Muscle of leg (tissue), 11 donors: ENCODE measurements around the gene RETREG1. TPM values are rescaled to one million over a fixed set of nuclear protein-coding genes. Genes with fewer than 3 reads are reported as not detected.
A peak's percentile ranks its signal among the peaks of the same experiment; 100 is the strongest.

ENCODE experiments used
- DNase-seq: peaks from one replicate; pipeline ENCODE4 v3.0.0; 2013
- H3K27ac ChIP-seq: one replicate; pipeline ENCODE4 v1.5.1; 2013; ENCODE audit warnings: mild to moderate bottlenecking, low read length, control low read depth
- H3K27me3 ChIP-seq: one replicate; pipeline ENCODE4 v1.6.1; 2013; ENCODE audit warnings: low read length; ENCODE audit not compliant: control insufficient read depth, insufficient read depth
- H3K36me3 ChIP-seq: one replicate; pipeline ENCODE4 v1.6.1; 2013; ENCODE audit warnings: low read length; ENCODE audit not compliant: control insufficient read depth, insufficient read depth
- H3K4me1 ChIP-seq: one replicate; pipeline ENCODE4 v1.6.1; 2013; ENCODE audit warnings: low read length; ENCODE audit not compliant: control insufficient read depth, insufficient read depth
- H3K4me3 ChIP-seq: one replicate; pipeline ENCODE4 v1.5.1; 2013; ENCODE audit warnings: low read length, control low read depth
- H3K9me3 ChIP-seq: replicated peaks from 2 replicates; pipeline ENCODE4 v1.6.1; 2013; ENCODE audit warnings: low read depth, low read length; ENCODE audit not compliant: control insufficient read depth
- WGBS: methylation state at CpG from one replicate; pipeline ENCODE4 v1.1.5; 2013; ENCODE audit warnings: missing lambda C conversion rate; ENCODE audit not compliant: insufficient coverage; 5-methylcytosine and 5-hydroxymethylcytosine counted together
- polyA plus RNA-seq, 8 donors: library from polyadenylated mRNA; unstranded; fragments of 120-200 nt; gene quantifications; one replicate each; pipeline versions ENCODE4 v1.2.1 to v1.2.3, GENCODE V29; 2013; ENCODE audit warnings: inconsistent platforms in 1 of 8, low replicate concordance in 1 of 8; ENCODE audit not compliant: insufficient read length in 8 of 8, insufficient read depth in 1 of 8
- total RNA-seq: library from RNA; stranded (reverse); fragments of 120-200 nt; gene quantifications from one replicate; pipeline ENCODE4 v1.2.4, GENCODE V29; 2013

Gene RETREG1
- total and polyA plus RNA-seq, 9 donors = 48.7 to 70.0 (median 56.4) TPM

DNA sequence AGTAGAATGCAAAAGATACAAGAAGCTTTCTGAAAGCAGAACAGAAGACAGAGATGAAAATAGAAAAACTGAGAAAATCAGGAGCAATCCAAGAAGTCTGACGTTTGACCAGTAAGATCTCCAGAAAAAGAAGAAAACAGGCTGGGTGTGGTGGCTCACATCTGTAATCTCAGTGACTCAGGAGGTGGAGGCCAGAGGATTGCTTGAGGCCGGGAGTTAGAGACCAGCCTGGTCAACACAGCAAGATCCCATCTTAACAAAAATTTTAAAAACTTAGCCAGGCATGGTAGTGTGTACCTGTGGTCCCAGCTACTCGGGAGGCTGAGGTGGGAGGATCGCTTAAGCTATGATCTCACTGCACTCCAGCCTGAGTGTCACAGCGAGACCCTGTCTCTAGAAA lies 15.9 kb downstream of the RETREG1 start:
- WGBS = no CpG with 5 or more reads among the region's 5 CpGs
- no peaks in the 10 kb centered on the region for H3K27me3 ChIP-seq
- H3K27ac ChIP-seq = no peak overlapping the region
- H3K9me3 ChIP-seq = no peaks in the 10 kb centered on the region
- H3K4me1 ChIP-seq = no peaks in the 10 kb centered on the region
- H3K36me3 ChIP-seq = no peaks in the 10 kb centered on the region
- DNase-seq = no peak
- no peak overlapping the region for H3K4me3 ChIP-seq

DNA sequence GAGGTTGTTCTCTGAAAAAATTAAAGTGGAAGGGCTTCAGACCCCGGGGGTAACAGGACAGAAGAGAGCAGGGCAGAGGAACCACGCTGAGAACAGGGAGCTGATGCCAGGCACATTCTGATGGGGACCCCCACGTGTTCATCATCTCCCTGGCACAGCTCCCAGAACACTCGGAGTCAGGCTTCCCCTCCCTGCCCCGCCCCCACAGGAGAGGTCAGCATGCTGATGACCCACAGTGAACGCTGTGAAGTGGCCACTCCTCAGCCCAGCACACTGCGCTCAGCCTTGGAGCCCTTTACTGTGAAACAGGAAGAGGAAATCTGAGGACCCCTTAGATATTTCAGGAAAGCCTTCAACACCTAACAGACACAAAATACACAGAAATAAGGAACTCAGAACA lies 16.4 kb downstream of the RETREG1 start:
- no peaks in the 10 kb centered on the region for H3K4me1 ChIP-seq
- H3K4me3 ChIP-seq = no peak overlapping the region
- H3K9me3 ChIP-seq = no peaks in the 10 kb centered on the region
- no peak overlapping the region for H3K27ac ChIP-seq
- 31% methylated on average over 5 of the region's 7 CpGs for WGBS
- DNase-seq = peak; percentile 50
- no peaks in the 10 kb centered on the region for H3K27me3 ChIP-seq
- no peaks in the 10 kb centered on the region for H3K36me3 ChIP-seq

DNA sequence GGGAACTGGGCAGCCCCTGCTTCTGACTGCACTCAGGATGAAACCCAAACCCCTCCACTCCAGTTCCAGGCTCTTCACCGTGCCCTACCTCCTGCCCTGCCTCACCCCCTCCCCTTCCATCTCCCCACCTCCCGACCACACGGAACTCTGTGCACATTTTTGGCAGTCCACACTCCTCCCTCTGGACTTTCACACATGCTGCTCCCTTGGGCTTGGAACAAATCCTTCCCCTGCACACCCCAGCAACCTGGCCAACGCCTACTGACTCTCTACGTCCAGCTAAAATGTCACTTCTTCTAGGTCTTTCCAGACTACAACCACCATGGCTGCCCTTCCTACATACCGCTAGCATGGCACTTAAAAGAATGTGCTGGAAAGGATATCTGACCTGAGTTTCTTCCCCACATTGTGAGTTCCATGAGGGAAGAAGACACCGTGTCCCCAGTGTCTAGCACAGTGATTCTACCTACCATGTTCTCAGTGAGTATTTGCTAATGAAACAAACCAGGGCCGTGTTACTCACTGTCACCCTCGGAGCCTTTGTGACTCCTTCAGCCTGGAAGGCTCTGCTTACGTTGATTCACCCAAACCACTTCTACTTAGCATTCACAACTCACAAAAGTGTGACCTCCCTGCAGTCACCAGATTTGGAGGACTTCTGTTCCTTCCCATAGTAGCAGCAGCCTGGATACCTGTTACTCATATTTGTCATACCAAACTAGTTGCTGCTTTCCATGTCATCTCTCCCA lies 18.7 kb downstream of the RETREG1 start:
- Histone ChIP-seq H3K27ac (no peak overlapping the region), H3K27me3 (no peaks in the 10 kb centered on the region), H3K36me3 (no peaks in the 10 kb centered on the region), H3K4me3 (no peak overlapping the region), H3K9me3 (no peaks in the 10 kb centered on the region), H3K4me1 (no peaks in the 10 kb centered on the region)
- no peak for DNase-seq
- WGBS = 62% methylated on average over 9 of the region's 10 CpGs

DNA sequence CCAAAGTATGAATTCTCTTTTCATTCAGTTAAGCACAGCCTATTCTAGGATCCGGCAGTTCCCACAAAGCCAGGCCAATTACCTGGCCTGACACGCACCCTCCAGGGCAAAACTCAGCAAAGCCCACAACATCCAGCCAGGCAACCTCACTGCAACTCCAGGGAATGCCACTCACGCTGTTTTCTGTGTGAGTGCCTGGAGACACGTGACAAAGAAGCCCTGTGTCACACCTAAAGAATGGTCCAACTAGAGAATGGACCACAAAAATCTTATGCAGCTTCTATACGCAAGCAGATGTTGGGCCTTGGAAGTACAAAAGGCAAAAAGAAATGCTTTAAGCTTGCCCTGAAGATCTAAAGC lies 20.2 kb downstream of the RETREG1 start:
- DNase-seq = no peak
- Histone ChIP-seq H3K27ac (no peak overlapping the region), H3K4me1 (no peaks in the 10 kb centered on the region), H3K27me3 (no peaks in the 10 kb centered on the region), H3K4me3 (no peak overlapping the region), H3K36me3 (no peaks in the 10 kb centered on the region), H3K9me3 (no peaks in the 10 kb centered on the region)
- WGBS = 70% methylated on average over 5 of the region's 5 CpGs

DNA sequence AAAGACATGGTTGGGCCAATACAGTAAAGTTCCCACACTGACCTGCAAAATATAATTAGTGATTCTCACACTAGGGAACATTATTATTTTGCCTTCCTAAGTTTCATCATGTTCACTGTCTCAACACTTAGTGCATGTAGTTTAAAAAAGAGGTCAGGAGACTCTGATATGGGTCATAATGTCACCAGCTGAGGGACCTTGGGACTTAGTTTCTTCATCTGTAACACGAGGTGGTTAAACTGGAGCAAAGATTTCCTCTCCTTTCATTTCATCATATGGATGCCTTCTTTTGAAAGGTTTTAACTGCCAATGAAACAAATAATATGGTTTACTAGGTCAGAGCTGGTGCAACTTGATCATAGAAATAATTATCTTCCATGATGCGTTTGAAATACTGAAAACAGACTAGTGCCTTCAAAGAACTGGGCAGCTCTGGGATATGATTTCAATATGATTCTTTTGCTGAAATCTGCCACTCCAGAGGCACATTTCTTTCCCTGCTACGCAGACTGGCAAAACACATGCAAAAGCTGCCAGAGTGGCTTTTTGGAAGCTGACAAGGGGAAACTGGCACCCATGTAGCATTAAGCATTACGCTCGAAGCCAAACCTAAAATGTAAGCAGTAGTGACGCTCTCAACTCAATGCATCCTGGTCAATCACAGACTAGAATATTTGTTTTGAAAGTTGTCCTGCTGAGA lies 20.8 kb downstream of the RETREG1 start:
- H3K9me3 ChIP-seq = no peaks in the 10 kb centered on the region
- H3K27ac ChIP-seq = no peak overlapping the region
- no peak overlapping the region for H3K4me3 ChIP-seq
- WGBS = 80% methylated on average over 1 of the region's 6 CpGs
- no peaks in the 10 kb centered on the region for H3K27me3 ChIP-seq
- H3K4me1 ChIP-seq = no peaks in the 10 kb centered on the region
- no peak for DNase-seq
- H3K36me3 ChIP-seq = no peaks in the 10 kb centered on the region

GRCh38 chr5:16593628-16594027 lies 23.2 kb downstream of the RETREG1 start:
- H3K4me3 ChIP-seq = no peak overlapping the region
- WGBS = 97% methylated on average over 3 of the region's 3 CpGs
- H3K27me3 ChIP-seq = no peaks in the 10 kb centered on the region
- H3K4me1 ChIP-seq = no peaks in the 10 kb centered on the region
- H3K36me3 ChIP-seq = no peaks in the 10 kb centered on the region
- H3K27ac ChIP-seq = no peak overlapping the region
- H3K9me3 ChIP-seq = no peaks in the 10 kb centered on the region
- no peak for DNase-seq

GRCh38 chr5:16593013-16593412 lies 23.8 kb downstream of the RETREG1 start:
- Histone ChIP-seq H3K4me3 (no peak overlapping the region), H3K36me3 (no peaks in the 10 kb centered on the region), H3K27me3 (no peaks in the 10 kb centered on the region), H3K4me1 (no peaks in the 10 kb centered on the region), H3K9me3 (no peaks in the 10 kb centered on the region), H3K27ac (no peak overlapping the region)
- 0% methylated on average over 1 of the region's 4 CpGs for WGBS
- DNase-seq = no peak

- Histone ChIP-seq H3K27me3 (no peaks in the 10 kb centered on the region), H3K4me1 (no peaks in the 10 kb centered on the region), H3K9me3 (no peaks in the 10 kb centered on the region), H3K36me3 (no peaks in the 10 kb centered on the region), H3K4me3 (no peak overlapping the region), H3K27ac (no peak overlapping the region)
- no peak for DNase-seq
- no CpG with 5 or more reads among the region's 4 CpGs for WGBS
Observed at GRCh38 chr5:16592255-16592654, 24.5 kb downstream of the RETREG1 start.

DNA sequence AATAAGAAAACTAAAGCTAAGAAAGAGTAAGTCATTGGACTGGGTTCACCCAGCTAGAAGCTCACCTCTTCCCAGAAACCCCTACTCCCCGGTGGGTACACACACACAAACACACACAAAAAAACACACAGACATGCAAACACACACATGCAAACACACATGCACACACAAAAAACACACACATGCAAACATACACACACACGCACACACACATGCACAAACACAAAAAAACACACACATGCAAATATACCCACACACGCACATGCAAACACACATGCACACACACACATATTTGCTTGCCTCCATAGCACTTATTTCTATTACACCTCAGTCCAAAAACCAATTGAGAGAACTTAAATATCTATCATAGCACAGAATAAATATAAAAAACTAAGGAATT lies 26.1 kb downstream of the RETREG1 start:
- 83% methylated on average over 3 of the region's 3 CpGs for WGBS
- H3K9me3 ChIP-seq = no peaks in the 10 kb centered on the region
- H3K36me3 ChIP-seq = no peaks in the 10 kb centered on the region
- DNase-seq = no peak
- no peak overlapping the region for H3K4me3 ChIP-seq
- H3K4me1 ChIP-seq = no peaks in the 10 kb centered on the region
- H3K27ac ChIP-seq = no peak overlapping the region
- H3K27me3 ChIP-seq = no peaks in the 10 kb centered on the region

GRCh38 chr5:16589658-16590057 lies 27.1 kb downstream of the RETREG1 start:
- H3K9me3 ChIP-seq = no peaks in the 10 kb centered on the region
- H3K27me3 ChIP-seq = no peaks in the 10 kb centered on the region
- WGBS = 100% methylated on average over 2 of the region's 3 CpGs
- no peak for DNase-seq
- no peaks in the 10 kb centered on the region for H3K36me3 ChIP-seq
- H3K27ac ChIP-seq = no peak overlapping the region
- H3K4me1 ChIP-seq = no peaks in the 10 kb centered on the region
- no peak overlapping the region for H3K4me3 ChIP-seq
